Measurements from ENCODE around the gene TSPAN1. TPM values are rescaled to one million over a fixed set of nuclear protein-coding genes. Genes with fewer than 3 reads are reported as not detected.

TSPAN1 gene
- total RNA-seq, 1 donor from 2014 or later: 68.9 TPM

DNA sequence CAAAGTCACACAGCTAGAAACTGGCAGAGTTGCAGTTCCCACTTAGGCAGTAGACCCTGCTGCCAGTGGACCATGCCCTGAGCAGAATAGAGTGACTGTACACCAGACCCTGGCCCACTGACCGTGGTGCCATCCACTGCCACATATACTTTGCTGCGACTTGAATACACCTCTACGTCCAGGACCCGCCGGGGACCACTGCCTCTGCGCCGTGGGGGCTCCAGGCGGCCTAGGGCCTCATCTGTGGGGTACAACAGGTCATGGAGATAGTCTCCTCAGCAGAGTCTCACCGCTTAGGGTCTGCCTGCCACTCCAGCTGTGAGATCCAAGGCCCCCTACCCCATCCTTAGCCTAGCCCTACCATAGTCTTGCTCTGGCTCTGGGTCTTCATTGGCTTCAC is 21.7 kb downstream of the TSPAN1 start:
- no peak for DNase-seq
- peaks cover 50% of the 10 kb centered on the region for H3K36me3 ChIP-seq
- ATAC-seq: no peak
- intact Hi-C loops (cut with DNase I): no loop called here
- no peaks in the 10 kb centered on the region for H3K9me3 ChIP-seq
- no peak overlapping the region for H3K27ac ChIP-seq
- peaks cover 21% of the 10 kb centered on the region for H3K4me1 ChIP-seq
- H3K27me3 ChIP-seq (ENCODE audit: low read depth): no peaks in the 10 kb centered on the region
- no peak overlapping the region for H3K4me3 ChIP-seq
- TF ChIP-seq, protein P1, sequence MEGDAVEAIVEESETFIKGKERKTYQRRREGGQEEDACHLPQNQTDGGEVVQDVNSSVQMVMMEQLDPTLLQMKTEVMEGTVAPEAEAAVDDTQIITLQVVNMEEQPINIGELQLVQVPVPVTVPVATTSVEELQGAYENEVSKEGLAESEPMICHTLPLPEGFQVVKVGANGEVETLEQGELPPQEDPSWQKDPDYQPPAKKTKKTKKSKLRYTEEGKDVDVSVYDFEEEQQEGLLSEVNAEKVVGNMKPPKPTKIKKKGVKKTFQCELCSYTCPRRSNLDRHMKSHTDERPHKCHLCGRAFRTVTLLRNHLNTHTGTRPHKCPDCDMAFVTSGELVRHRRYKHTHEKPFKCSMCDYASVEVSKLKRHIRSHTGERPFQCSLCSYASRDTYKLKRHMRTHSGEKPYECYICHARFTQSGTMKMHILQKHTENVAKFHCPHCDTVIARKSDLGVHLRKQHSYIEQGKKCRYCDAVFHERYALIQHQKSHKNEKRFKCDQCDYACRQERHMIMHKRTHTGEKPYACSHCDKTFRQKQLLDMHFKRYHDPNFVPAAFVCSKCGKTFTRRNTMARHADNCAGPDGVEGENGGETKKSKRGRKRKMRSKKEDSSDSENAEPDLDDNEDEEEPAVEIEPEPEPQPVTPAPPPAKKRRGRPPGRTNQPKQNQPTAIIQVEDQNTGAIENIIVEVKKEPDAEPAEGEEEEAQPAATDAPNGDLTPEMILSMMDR (IDR thresholded peaks at IDR 0.05): no peak

DNA sequence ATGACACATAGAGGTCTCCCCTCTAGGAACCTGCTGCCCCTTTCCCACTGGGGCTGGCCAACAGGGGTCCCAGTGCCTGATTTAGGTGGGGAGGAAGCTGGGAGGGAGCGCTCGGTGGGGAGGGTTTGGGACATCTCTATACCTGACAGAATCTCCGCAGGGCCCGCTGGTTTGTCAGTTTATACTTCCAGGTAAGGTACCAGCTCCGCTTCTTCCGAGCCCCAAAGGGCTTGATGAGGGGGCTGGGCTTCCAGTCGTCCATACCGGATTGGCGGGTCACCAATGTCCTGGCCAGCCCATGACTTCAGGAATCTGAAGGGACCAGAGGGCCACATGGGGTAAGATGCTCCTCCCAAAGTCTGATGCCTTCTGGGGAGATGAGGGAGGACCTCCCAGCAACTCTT is 22.7 kb downstream of the TSPAN1 start:
- TF ChIP-seq, protein P1 (IDR thresholded peaks at IDR 0.05): no peak
- DNase-seq (no peak), ATAC-seq (peak in 1 of 2 donors; percentile 19)
- Histone ChIP-seq H3K27me3 (ENCODE audit: low read depth) (no peaks in the 10 kb centered on the region), H3K4me1 (peaks cover 21% of the 10 kb centered on the region), H3K27ac (peak overlapping the region; percentile 82), H3K36me3 (peaks cover 41% of the 10 kb centered on the region), H3K9me3 (no peaks in the 10 kb centered on the region), H3K4me3 (peak overlapping the region; percentile 93)
- intact Hi-C loops (cut with DNase I): no loop called here

DNA sequence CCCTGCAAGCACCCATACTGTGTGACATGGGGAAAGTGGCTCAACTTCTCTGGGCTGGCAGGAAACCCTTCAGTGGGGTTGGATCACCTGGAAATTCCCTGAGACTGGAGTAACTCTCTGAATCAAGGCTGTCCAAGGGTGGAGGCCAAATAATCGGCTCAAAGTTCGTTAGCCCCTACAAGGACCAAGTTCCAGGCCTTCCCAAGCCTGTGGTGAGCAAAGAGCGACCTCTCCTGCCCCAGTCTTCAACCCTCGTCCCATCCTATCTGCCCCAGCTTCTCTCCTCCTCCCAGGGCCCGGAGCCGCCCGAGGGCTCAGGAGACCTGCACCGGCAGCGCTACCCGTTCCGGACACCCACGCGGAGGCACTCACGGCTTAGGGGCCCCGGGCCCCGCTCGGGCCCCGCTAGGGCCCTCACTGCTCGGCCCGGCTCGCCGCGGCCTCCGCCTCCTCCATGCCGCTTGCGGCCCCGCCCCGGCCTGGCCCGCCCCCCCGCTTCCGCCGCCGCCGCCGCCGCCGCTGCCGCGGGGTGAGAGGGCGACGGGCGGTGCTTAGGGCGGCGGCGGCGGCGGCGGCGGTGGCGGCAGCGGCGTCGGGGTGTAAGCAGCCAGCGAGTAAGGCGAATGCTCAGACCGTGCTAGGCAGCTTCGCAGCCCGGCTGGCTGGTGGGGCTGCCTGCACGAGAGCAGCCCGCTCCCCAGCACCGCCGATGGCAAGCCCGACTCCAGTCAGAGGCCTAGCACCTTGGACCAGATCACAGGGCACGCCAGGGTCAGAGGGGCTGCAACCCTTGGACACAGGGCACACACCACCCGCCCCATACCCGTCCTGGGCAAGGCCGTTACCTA is 23.3 kb downstream of the TSPAN1 start, which contains the start of gene POMGNT1:
Gene POMGNT1 (minus strand): TSS at position 471 of the 848 bp plus-strand sequence. CDS start 613 bp downstream, outside the sequence.
- intact Hi-C loops (cut with DNase I): no loop called here
- Histone ChIP-seq H3K36me3 (peaks cover 35% of the 10 kb centered on the region), H3K4me1 (peaks cover 24% of the 10 kb centered on the region), H3K4me3 (peak within 1 kb of the TSS; percentile 93), H3K27ac (peak within 1 kb of the TSS; percentile 85), H3K27me3 (ENCODE audit: low read depth) (no peaks in the 10 kb centered on the region), H3K9me3 (no peaks in the 10 kb centered on the region)
- peak; percentile 94 to 97 for ATAC-seq
- TF ChIP-seq, protein P1 (IDR thresholded peaks at IDR 0.05): no peak
- DNase-seq: peak; percentile 74

DNA sequence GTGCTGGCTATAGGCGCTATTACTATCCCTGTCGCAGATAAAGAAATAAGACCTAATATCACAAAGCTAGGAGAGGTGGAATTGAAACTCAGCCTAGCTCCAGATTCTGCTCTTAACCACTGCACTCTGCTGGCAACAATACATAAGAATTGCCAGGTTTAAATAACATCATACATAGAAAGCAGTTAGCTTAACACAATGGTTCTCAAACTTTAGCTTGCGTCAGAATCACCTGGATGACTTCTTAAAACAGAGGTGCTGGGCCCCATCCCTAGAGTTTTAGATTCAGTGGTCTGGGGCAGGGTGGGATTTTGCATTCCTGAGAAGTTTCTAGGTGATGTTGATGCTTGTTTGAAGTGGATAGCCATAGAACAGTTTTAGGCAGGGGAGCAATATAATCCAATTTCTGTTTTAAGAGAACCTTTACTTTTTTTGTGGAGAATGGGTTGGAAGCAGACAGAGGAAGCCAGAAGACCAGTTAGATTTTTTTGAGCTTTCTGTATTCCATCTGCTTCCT is 24.4 kb downstream of the TSPAN1 start:
- Histone ChIP-seq H3K36me3 (peaks cover 24% of the 10 kb centered on the region), H3K9me3 (no peaks in the 10 kb centered on the region), H3K4me3 (peak overlapping the region; percentile 93), H3K4me1 (peaks cover 32% of the 10 kb centered on the region), H3K27me3 (ENCODE audit: low read depth) (no peaks in the 10 kb centered on the region), H3K27ac (no peak overlapping the region)
- no peak for DNase-seq
- intact Hi-C loops (cut with DNase I): no loop called here
- no peak for ATAC-seq
- TF ChIP-seq, protein P1 (IDR thresholded peaks at IDR 0.05): no peak

DNA sequence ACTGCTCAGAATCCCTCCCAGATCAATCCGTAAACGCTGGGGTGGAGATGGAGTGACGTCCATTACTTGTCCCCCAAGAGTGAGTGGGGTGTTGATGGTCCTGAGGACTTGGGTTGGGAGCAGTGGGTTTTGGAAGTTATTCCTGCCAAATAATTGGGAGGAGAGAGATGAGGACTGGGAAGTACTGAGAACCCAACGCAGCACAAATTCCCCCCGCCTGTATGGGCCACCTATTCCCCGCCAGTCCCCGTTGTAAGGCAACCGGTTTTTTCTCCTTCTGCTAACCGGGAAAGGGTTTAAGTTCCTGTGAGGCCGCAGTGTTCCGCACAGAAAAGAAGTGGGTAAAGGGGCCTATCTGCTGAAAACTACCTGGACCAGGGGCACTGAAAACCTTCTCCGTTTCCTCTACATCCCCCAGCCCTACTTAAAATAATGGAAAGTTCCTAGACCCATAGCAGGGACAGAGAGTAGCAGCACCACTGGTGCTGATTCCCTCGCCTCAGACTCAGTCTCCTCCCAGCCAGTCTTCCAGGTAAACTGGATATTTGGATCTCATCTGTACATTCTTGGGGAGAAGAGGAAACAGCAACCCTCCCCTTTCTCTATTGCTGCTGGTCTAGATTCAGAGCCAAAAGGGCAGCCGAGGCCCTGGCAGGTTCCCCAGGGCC is 29.0 kb downstream of the TSPAN1 start:
- peak; percentile 6 to 38 for ATAC-seq
- DNase-seq: no peak
- Histone ChIP-seq H3K9me3 (no peaks in the 10 kb centered on the region), H3K36me3 (no peaks in the 10 kb centered on the region), H3K4me1 (peaks cover 23% of the 10 kb centered on the region), H3K4me3 (peak overlapping the region; percentile 76), H3K27ac (peak overlapping the region; percentile 72), H3K27me3 (ENCODE audit: low read depth) (no peaks in the 10 kb centered on the region)
- TF ChIP-seq, protein P1 (IDR thresholded peaks at IDR 0.05): no peak
- intact Hi-C loops (cut with DNase I): no loop called here

Data from lower lobe of right lung (tissue), 2 donors.